Measurements from ENCODE around the gene NRXN3. TPM values are rescaled to one million over a fixed set of nuclear protein-coding genes. Genes with fewer than 3 reads are reported as not detected.

NRXN3 gene
- total RNA-seq, 1 donor from 2014 or later: 5.9 TPM

DNA sequence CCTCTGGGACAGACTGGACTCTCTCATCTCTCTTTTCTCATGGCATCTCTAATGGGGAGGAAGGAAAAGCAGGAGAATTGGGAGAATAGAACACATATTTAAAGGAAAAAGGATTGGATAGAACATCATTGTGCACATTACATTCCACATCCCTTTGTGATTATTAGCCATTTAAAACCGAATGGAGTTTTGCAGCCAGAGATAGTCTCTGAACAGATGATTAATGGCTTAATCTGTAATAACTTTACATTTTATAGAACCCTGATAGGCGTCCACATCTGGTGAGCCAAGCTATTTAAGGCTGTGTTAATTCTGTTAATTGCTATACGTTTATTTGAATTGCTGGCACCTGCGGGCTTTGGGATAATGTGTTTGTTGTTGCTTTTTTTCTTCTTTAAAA lies 487.3 kb downstream of the NRXN3 start:
- Histone ChIP-seq H3K27ac (no peak overlapping the region), H3K4me3 (no peak overlapping the region), H3K9ac (no peak overlapping the region), H3K4me1 (no peaks in the 10 kb centered on the region), H2AFZ (replicated peaks) (no peak overlapping the region), H3F3A (ENCODE audit: low read depth) (no peaks in the 10 kb centered on the region), H3K27me3 (no peaks in the 10 kb centered on the region), H3K79me2 (ENCODE audit: low read depth) (no peaks in the 10 kb centered on the region), H4K20me1 (ENCODE audit: low read depth) (no peaks in the 10 kb centered on the region), H3K4me2 (no peak overlapping the region), H3K9me3 (ENCODE audit: low read depth) (no peaks in the 10 kb centered on the region), H3K36me3 (no peaks in the 10 kb centered on the region)
- H3K4me1 Mint-ChIP-seq: peaks cover 18% of the 10 kb centered on the region
- DNase-seq (ENCODE audit: low spot score): no peak
- no peak overlapping the region for H3K27ac Mint-ChIP-seq
- no peaks in the 10 kb centered on the region for H3K36me3 Mint-ChIP-seq
- no peak overlapping the region for H3K4me3 Mint-ChIP-seq
- TF ChIP-seq CTCF (IDR thresholded peaks at IDR 0.05): no peak
- no peak for TF ChIP-seq EZH2 (IDR thresholded peaks at IDR 0.05)
- TF ChIP-seq EZH2phosphoT487 (IDR thresholded peaks at IDR 0.05): no peak
- no peaks in the 10 kb centered on the region for H3K27me3 Mint-ChIP-seq (ENCODE audit: insufficient read depth, low read depth)
- peaks cover 2% of the 10 kb centered on the region for H3K9me3 Mint-ChIP-seq

GRCh38 chr14:78664841-78665240 lies 494.7 kb downstream of the NRXN3 start:
- Mint-ChIP-seq H3K4me3 (no peak overlapping the region), H3K27ac (no peak overlapping the region), H3K27me3 (ENCODE audit: insufficient read depth, low read depth) (no peaks in the 10 kb centered on the region), H3K4me1 (no peaks in the 10 kb centered on the region), H3K36me3 (no peaks in the 10 kb centered on the region), H3K9me3 (no peaks in the 10 kb centered on the region)
- H2AFZ ChIP-seq (replicated peaks): no peak overlapping the region
- no peak overlapping the region for H3K4me2 ChIP-seq
- DNase-seq (ENCODE audit: low spot score): no peak
- H3K4me3 ChIP-seq: no peak overlapping the region
- no peaks in the 10 kb centered on the region for H3K79me2 ChIP-seq (ENCODE audit: low read depth)
- H3K27ac ChIP-seq: no peak overlapping the region
- no peaks in the 10 kb centered on the region for H4K20me1 ChIP-seq (ENCODE audit: low read depth)
- H3K9ac ChIP-seq: no peak overlapping the region
- H3K27me3 ChIP-seq: no peaks in the 10 kb centered on the region
- H3K9me3 ChIP-seq (ENCODE audit: low read depth): no peaks in the 10 kb centered on the region
- H3F3A ChIP-seq (ENCODE audit: low read depth): no peaks in the 10 kb centered on the region
- H3K36me3 ChIP-seq: no peaks in the 10 kb centered on the region
- H3K4me1 ChIP-seq: no peaks in the 10 kb centered on the region
- TF ChIP-seq EZH2 (IDR thresholded peaks at IDR 0.05): no peak
- TF ChIP-seq CTCF (IDR thresholded peaks at IDR 0.05): no peak
- no peak for TF ChIP-seq EZH2phosphoT487 (IDR thresholded peaks at IDR 0.05)

GRCh38 chr14:78666336-78667056 lies 496.3 kb downstream of the NRXN3 start:
- no peak for TF ChIP-seq EZH2 (IDR thresholded peaks at IDR 0.05)
- TF ChIP-seq EZH2phosphoT487 (IDR thresholded peaks at IDR 0.05): no peak
- no peak for TF ChIP-seq CTCF (IDR thresholded peaks at IDR 0.05)
- no peaks in the 10 kb centered on the region for H3K36me3 Mint-ChIP-seq

More at GRCh38 chr14:78666336-78667056, 496.3 kb downstream of the NRXN3 start:
- Histone ChIP-seq H3K9me3 (ENCODE audit: low read depth) (no peaks in the 10 kb centered on the region), H3K79me2 (ENCODE audit: low read depth) (no peaks in the 10 kb centered on the region), H4K20me1 (ENCODE audit: low read depth) (no peaks in the 10 kb centered on the region), H3K27me3 (no peaks in the 10 kb centered on the region), H3K27ac (no peak overlapping the region), H3K9ac (no peak overlapping the region), H3K4me2 (no peak overlapping the region), H2AFZ (replicated peaks) (no peak overlapping the region), H3K4me1 (no peaks in the 10 kb centered on the region), H3K36me3 (no peaks in the 10 kb centered on the region), H3F3A (ENCODE audit: low read depth) (no peaks in the 10 kb centered on the region), H3K4me3 (no peak overlapping the region)
- H3K27ac Mint-ChIP-seq: no peak overlapping the region
- H3K27me3 Mint-ChIP-seq (ENCODE audit: insufficient read depth, low read depth): peaks cover 2% of the 10 kb centered on the region
- H3K4me3 Mint-ChIP-seq: no peak overlapping the region
- H3K9me3 Mint-ChIP-seq: no peaks in the 10 kb centered on the region
- DNase-seq (ENCODE audit: low spot score): no peak
- no peaks in the 10 kb centered on the region for H3K4me1 Mint-ChIP-seq
